SK-N-SH (cell line): ENCODE results near the gene CCDC57. TPM values are rescaled to one million over a fixed set of nuclear protein-coding genes. Genes with fewer than 3 reads are reported as not detected.

Experiments
- CTCF ChIA-PET: fragments of 300-600, 350-600 bp; formaldehyde crosslinking; extraction: SDS; loops from one replicate; lab custom pipeline; 2021; lab: Yijun Ruan, JAX
- POLR2A ChIA-PET: fragments of 350-600 bp; sonication (Branson Sonifier 250); formaldehyde crosslinking; extraction: SDS; loops from one replicate; lab custom pipeline; 2020; ENCODE audit warnings: antibody characterized with exemption, inconsistent platforms; lab: Yijun Ruan, JAX
- DNase-seq: peaks from one replicate; pipeline ENCODE4 v3.0.0; 2012
- H2AFZ ChIP-seq: fragments of 200-600 bp; sonication (generic); 2 replicates; pipeline ENCODE4 v1.8.1; 2016; ENCODE audit warnings: antibody characterized with exemption, mild to moderate bottlenecking, low read depth
- H3F3A ChIP-seq: fragments of 200-600 bp; sonication (generic); replicated peaks from 2 replicates; pipeline ENCODE3; 2016; ENCODE audit warnings: antibody characterized with exemption, mild to moderate bottlenecking; ENCODE audit not compliant: insufficient read depth
- H3K27ac ChIP-seq, 2 experiments: fragments of 200-500 bp in 1 of 2; fragments of 200-600 bp in 1 of 2; sonication (Bioruptor generic) in 1 of 2; sonication (generic), shearing (Covaris generic) in 1 of 2; 2 replicates each; pipeline versions ENCODE4 v1.5.1 to v1.6.1; 2014 to 2016; ENCODE audit warnings: low read depth in 2 of 2, inconsistent platforms in 1 of 2, low read length in 1 of 2, mild to moderate bottlenecking in 1 of 2, mixed read lengths in 1 of 2
- H3K27me3 ChIP-seq: fragments of 200-600 bp; sonication (generic), shearing (Covaris generic); 2 replicates; pipeline ENCODE4 v1.6.1; 2016; ENCODE audit warnings: mixed run types; ENCODE audit not compliant: insufficient read depth
- H3K36me3 ChIP-seq, 2 experiments: fragments of 200-500 bp in 1 of 2; fragments of 200-600 bp in 1 of 2; sonication (Bioruptor generic) in 1 of 2; sonication (generic) in 1 of 2; replicated peaks in 1 of 2; 2 replicates each; pipeline versions ENCODE3 to v1.5.1; 2014 to 2016; ENCODE audit warnings: low read length in 1 of 2, mild to moderate bottlenecking in 1 of 2; ENCODE audit not compliant: insufficient read depth in 2 of 2, control insufficient read depth in 1 of 2
- H3K4me1 ChIP-seq, 2 experiments: fragments of 200-500 bp in 1 of 2; fragments of 200-600 bp in 1 of 2; sonication (Bioruptor generic) in 1 of 2; sonication (generic), shearing (Covaris generic) in 1 of 2; 2 replicates each; pipeline versions ENCODE4 v1.5.1 to v1.6.1; 2014 to 2016; ENCODE audit warnings: low read depth in 1 of 2, low read length in 1 of 2, mixed run types in 1 of 2; ENCODE audit not compliant: insufficient read depth in 2 of 2, control insufficient read depth in 1 of 2
- H3K4me2 ChIP-seq: fragments of 200-600 bp; sonication (generic), shearing (Covaris generic); 2 replicates; pipeline ENCODE4 v1.6.1; 2017; ENCODE audit warnings: mixed run types
- H3K4me3 ChIP-seq, 2 experiments: fragments of 200-500 bp in 1 of 2; fragments of 200-600 bp in 1 of 2; sonication (Bioruptor generic) in 1 of 2; sonication (generic), shearing (Covaris generic) in 1 of 2; 2 replicates each; pipeline versions ENCODE4 v1.5.1 to v1.8.1; 2014 to 2016; ENCODE audit warnings: low read depth in 2 of 2, inconsistent platforms in 1 of 2, low read length in 1 of 2, mild to moderate bottlenecking in 1 of 2, mixed read lengths in 1 of 2, moderate library complexity in 1 of 2
- H3K79me2 ChIP-seq: fragments of 200-600 bp; sonication (generic); 2 replicates; pipeline ENCODE4 v1.8.1; 2017; ENCODE audit warnings: mild to moderate bottlenecking; ENCODE audit not compliant: insufficient read depth
- H3K9ac ChIP-seq: fragments of 200-600 bp; sonication (generic); 2 replicates; pipeline ENCODE4 v1.6.1; 2017; ENCODE audit warnings: mixed run types
- H3K9me2 ChIP-seq: fragments of 200-600 bp; sonication (generic); 2 replicates; pipeline ENCODE4 v1.6.1; 2017; ENCODE audit warnings: mixed run types
- H3K9me3 ChIP-seq: fragments of 200-600 bp; sonication (generic); 2 replicates; pipeline ENCODE4 v1.6.1; 2017; ENCODE audit warnings: mixed run types, mild to moderate bottlenecking, moderate library complexity
- H4K20me1 ChIP-seq: fragments of 200-600 bp; sonication (generic); 2 replicates; pipeline ENCODE4 v1.6.1; 2017; ENCODE audit warnings: mild to moderate bottlenecking, mixed run types; ENCODE audit not compliant: insufficient read depth
- CTCF ChIP-seq: fragments of 200-600 bp; sonication (generic); IDR thresholded peaks from 2 replicates; pipeline ENCODE4 v1.6.1; 2017; ENCODE audit warnings: antibody characterized with exemption, mild to moderate bottlenecking, moderate library complexity
- FOXM1 ChIP-seq: IDR thresholded peaks from 2 replicates; pipeline ENCODE4 v1.4.0; 2012; ENCODE audit warnings: low read depth, mild to moderate bottlenecking
- GABPA ChIP-seq: IDR thresholded peaks from 2 replicates; pipeline ENCODE4 v1.4.0; 2012; ENCODE audit warnings: low read depth, mild to moderate bottlenecking
- GATA2 ChIP-seq: sonication (generic); formaldehyde crosslinking; IDR thresholded peaks from 2 replicates; pipeline ENCODE4 v1.5.0; 2020; ENCODE audit warnings: mild to moderate bottlenecking, missing genetic modification reagents
- IRF3 ChIP-seq: fragments of 150-350 bp; IDR thresholded peaks from 2 replicates; pipeline ENCODE4 v1.6.1; 2016; ENCODE audit warnings: mild to moderate bottlenecking, low read depth, low read length
- JUND ChIP-seq: IDR thresholded peaks from 2 replicates; pipeline ENCODE4 v1.4.0; 2012
- MAX ChIP-seq: IDR thresholded peaks from 2 replicates; pipeline ENCODE4 v1.4.0; 2012; ENCODE audit warnings: low read depth
- NRF1 ChIP-seq: IDR thresholded peaks from 2 replicates; pipeline ENCODE4 v1.6.1; 2012; ENCODE audit warnings: low read depth, mild to moderate bottlenecking, low read length
- PBX3 ChIP-seq: IDR thresholded peaks from 2 replicates; pipeline ENCODE4; 2012
- RCOR1 ChIP-seq: fragments of 150-350 bp; IDR thresholded peaks from 2 replicates; pipeline ENCODE4 v1.6.1; 2017; ENCODE audit warnings: antibody characterized with exemption, low read length
- RXRA ChIP-seq: IDR thresholded peaks from 2 replicates; pipeline ENCODE4 v1.4.0; 2012; ENCODE audit warnings: low read depth, mild to moderate bottlenecking, borderline replicate concordance
- SIN3A ChIP-seq: IDR thresholded peaks from 2 replicates; pipeline ENCODE4 v1.6.1; 2012; ENCODE audit warnings: low read depth, mild to moderate bottlenecking, low read length, moderate library complexity, borderline replicate concordance
- TAF1 ChIP-seq: IDR thresholded peaks from 2 replicates; pipeline ENCODE4 v1.6.1; 2012; ENCODE audit warnings: low read depth, mild to moderate bottlenecking, low read length, moderate library complexity, borderline replicate concordance
- USF1 ChIP-seq: IDR thresholded peaks from 2 replicates; pipeline ENCODE4 v1.4.0; 2012; ENCODE audit warnings: low read depth, borderline replicate concordance
- YY1 ChIP-seq: IDR thresholded peaks from 2 replicates; pipeline ENCODE4 v1.4.0; 2012; ENCODE audit warnings: low read depth, mild to moderate bottlenecking
- WGBS: methylation state at CpG from one replicate; pipeline ENCODE4 v1.1.6; 2017; ENCODE audit warnings: low lambda C conversion rate; 5-methylcytosine and 5-hydroxymethylcytosine counted together
- polyA plus RNA-seq, 3 experiments: library from polyadenylated mRNA; depleted of rRNA; stranded (reverse); fragments of >200 nt; gene quantifications; 2 replicates each; pipeline ENCODE4 v1.2.3, GENCODE V29; 2012

The CCDC57 gene
- polyA plus RNA-seq, 1 of the 3 experiments (the other 2 are of a cell fraction), result 68.6 TPM

GRCh38 chr17:82226809-82227628 lies 14.4 kb upstream of the CCDC57 start:
- H4K20me1 ChIP-seq, result peaks cover 3% of the 10 kb centered on the region; the same call in 1 of the 2 replicates
- no peak overlapping the region for H3K4me3 ChIP-seq
- POLR2A ChIA-PET, result no interaction called here
- H3F3A ChIP-seq, result peaks cover 9% of the 10 kb centered on the region
- no peaks in the 10 kb centered on the region for H3K9me3 ChIP-seq
- H3K4me1 ChIP-seq, result peaks cover 4 to 5% of the 10 kb centered on the region in 2 experiments; a peak in 2 of 4 replicates
- WGBS, result 84% methylated on average over 10 of the region's 16 CpGs
- CTCF ChIA-PET, result interaction anchor here (1.0 to 3.1 kb wide), 2 partner anchors 9 to 196 kb away, joined by 3 to 28 read pairs; no protein-coding TSS in a partner anchor
- no peaks in the 10 kb centered on the region for H3K27me3 ChIP-seq
- H3K9ac ChIP-seq, result no peak overlapping the region
- H2AFZ ChIP-seq, result no peak overlapping the region
- no peak overlapping the region for H3K27ac ChIP-seq
- TF ChIP-seq USF1 (no peak), NRF1 (no peak), SIN3A (no peak), JUND (no peak), MAX (no peak), CTCF (no peak)
- no peaks in the 10 kb centered on the region for H3K36me3 ChIP-seq
- H3K79me2 ChIP-seq, result peaks cover 41% of the 10 kb centered on the region
- no peak for DNase-seq
- H3K9me2 ChIP-seq, result no peaks in the 10 kb centered on the region
- H3K4me2 ChIP-seq, result no peak overlapping the region

- DNase-seq, result no peak
- H3K79me2 ChIP-seq, result peaks cover 33% of the 10 kb centered on the region
- no peaks in the 10 kb centered on the region for H3K27me3 ChIP-seq
- POLR2A ChIA-PET, result no interaction called here
- no peaks in the 10 kb centered on the region for H3K9me3 ChIP-seq
- H3F3A ChIP-seq, result peaks cover 9% of the 10 kb centered on the region
- H3K9me2 ChIP-seq, result no peaks in the 10 kb centered on the region
- 76% methylated on average over 6 of the region's 15 CpGs for WGBS
- H3K9ac ChIP-seq, result no peak overlapping the region
- H3K4me2 ChIP-seq, result no peak overlapping the region
- H3K36me3 ChIP-seq, result no peaks in the 10 kb centered on the region
- H3K27ac ChIP-seq, result no peak overlapping the region
- TF ChIP-seq PBX3 (no peak), IRF3 (no peak), GABPA (no peak), RXRA (no peak), TAF1 (no peak), FOXM1 (no peak), GATA2 (CRISPR knock-in tag) (no peak), RCOR1 (no peak), YY1 (no peak), NRF1 (no peak)
- no peaks in the 10 kb centered on the region for H4K20me1 ChIP-seq
- peaks cover 2 to 4% of the 10 kb centered on the region in 2 experiments; a peak in 2 of 4 replicates for H3K4me1 ChIP-seq
- no peak overlapping the region for H3K4me3 ChIP-seq
- CTCF ChIA-PET, result interaction anchor here (0.7 to 3.1 kb wide), 5 partner anchors 8 to 303 kb away, joined by 3 to 28 read pairs (median 3); no protein-coding TSS in a partner anchor
- no peak overlapping the region for H2AFZ ChIP-seq
Measured at GRCh38 chr17:82226146-82226808, 13.6 kb upstream of the CCDC57 start.
